AG04450 (cell line): ENCODE measurements around the gene PDE6H. TPM values are rescaled to one million over a fixed set of nuclear protein-coding genes. Genes with fewer than 3 reads are reported as not detected.

ENCODE experiments used
- CTCF ChIA-PET: fragments of 300-600, 350-600 bp; formaldehyde crosslinking; extraction: SDS; loops from one replicate; lab custom pipeline; 2022; ENCODE audit warnings: antibody characterized with exemption, inconsistent platforms; lab: Charles Lee
- POLR2A ChIA-PET: fragments of 350-600 bp; formaldehyde crosslinking; extraction: SDS; loops from one replicate; lab custom pipeline; 2021; ENCODE audit warnings: antibody characterized with exemption, inconsistent platforms; lab: Yijun Ruan, JAX
- DNase-seq: peaks from one replicate; pipeline ENCODE4 v3.0.0-alpha.2; 2011; ENCODE audit warnings: low read depth, low spot score
- H3K27ac ChIP-seq: one replicate; pipeline ENCODE4 v1.5.1; 2012; ENCODE audit warnings: low read depth, low read length, control low read depth
- H3K27me3 ChIP-seq: one replicate; pipeline ENCODE4 v1.6.0; 2012; ENCODE audit warnings: low read length; ENCODE audit not compliant: control insufficient read depth, insufficient read depth
- H3K4me3 ChIP-seq: 2 replicates; pipeline ENCODE4 v1.5.1; 2011; ENCODE audit warnings: mild to moderate bottlenecking, low read depth, low read length, control low read depth
- H3K9me3 ChIP-seq: 2 replicates; pipeline ENCODE4 v1.5.1; 2012; ENCODE audit warnings: low read length; ENCODE audit not compliant: control insufficient read depth, insufficient read depth
- polyA plus RNA-seq: library from polyadenylated mRNA; depleted of rRNA; stranded (reverse); fragments of >200 nt; gene quantifications from 2 replicates; pipeline ENCODE4 v1.2.3, GENCODE V29; 2011
- TF ChIP-seq, protein P1 (sequence below): IDR thresholded peaks from 2 replicates; pipeline ENCODE4 v1.5.1; 2011; ENCODE audit warnings: low read depth, low read length, control low read depth, inconsistent platforms

PDE6H gene
- polyA plus RNA-seq, 1 experiment, result not detected

DNA sequence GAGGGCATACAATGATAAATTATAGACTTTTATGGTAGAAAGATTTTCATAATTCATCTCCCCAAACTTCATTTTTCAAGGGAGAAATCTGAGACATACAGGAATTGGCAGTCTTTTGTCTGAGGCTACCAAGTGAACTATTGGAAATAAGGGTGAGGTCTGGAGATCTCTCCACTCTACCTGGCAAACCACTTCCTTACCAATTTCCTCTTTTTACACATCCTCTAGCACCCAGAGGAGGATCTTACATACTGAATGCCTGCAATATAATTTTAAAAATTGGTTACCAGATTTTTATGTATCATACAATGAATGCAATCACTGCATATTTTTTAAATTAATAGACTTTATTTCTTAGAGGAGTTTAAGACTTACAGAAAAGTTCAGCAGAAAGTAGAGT lies 6.6 kb downstream of the PDE6H start:
- ChIA-PET CTCF (no interaction called here), POLR2A (no interaction called here)
- no peak for DNase-seq
- H3K9me3 ChIP-seq, result no peaks in the 10 kb centered on the region
- TF ChIP-seq, protein P1, sequence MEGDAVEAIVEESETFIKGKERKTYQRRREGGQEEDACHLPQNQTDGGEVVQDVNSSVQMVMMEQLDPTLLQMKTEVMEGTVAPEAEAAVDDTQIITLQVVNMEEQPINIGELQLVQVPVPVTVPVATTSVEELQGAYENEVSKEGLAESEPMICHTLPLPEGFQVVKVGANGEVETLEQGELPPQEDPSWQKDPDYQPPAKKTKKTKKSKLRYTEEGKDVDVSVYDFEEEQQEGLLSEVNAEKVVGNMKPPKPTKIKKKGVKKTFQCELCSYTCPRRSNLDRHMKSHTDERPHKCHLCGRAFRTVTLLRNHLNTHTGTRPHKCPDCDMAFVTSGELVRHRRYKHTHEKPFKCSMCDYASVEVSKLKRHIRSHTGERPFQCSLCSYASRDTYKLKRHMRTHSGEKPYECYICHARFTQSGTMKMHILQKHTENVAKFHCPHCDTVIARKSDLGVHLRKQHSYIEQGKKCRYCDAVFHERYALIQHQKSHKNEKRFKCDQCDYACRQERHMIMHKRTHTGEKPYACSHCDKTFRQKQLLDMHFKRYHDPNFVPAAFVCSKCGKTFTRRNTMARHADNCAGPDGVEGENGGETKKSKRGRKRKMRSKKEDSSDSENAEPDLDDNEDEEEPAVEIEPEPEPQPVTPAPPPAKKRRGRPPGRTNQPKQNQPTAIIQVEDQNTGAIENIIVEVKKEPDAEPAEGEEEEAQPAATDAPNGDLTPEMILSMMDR, result no peak
- H3K27me3 ChIP-seq, result no peaks in the 10 kb centered on the region
- no peak overlapping the region for H3K4me3 ChIP-seq
- no peak overlapping the region for H3K27ac ChIP-seq

DNA sequence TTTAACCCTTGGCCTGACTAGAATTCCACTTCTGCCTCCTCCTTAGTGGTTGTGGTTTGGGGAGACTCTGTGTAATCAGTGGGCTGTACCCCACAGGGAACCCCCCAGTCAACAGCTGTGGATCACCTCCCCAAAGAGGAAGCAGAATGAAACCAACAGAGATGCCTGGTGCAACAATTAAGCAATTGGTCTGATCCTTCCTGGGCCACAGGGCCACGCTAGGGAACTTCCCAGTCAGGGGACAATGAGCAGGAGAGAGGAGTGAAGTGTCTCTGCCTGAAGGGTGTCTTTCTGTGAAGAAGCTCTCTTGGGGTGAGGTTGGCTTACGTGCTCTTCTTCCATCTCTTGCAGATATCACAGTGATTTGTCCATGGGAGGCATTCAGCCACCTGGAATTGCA lies 8.2 kb downstream of the PDE6H start:
- no peak for DNase-seq
- no peak overlapping the region for H3K4me3 ChIP-seq
- H3K9me3 ChIP-seq, result no peaks in the 10 kb centered on the region
- POLR2A ChIA-PET, result no interaction called here
- TF ChIP-seq, protein P1, result no peak
- H3K27me3 ChIP-seq, result no peaks in the 10 kb centered on the region
- no peak overlapping the region for H3K27ac ChIP-seq
- CTCF ChIA-PET, result interaction anchor here (0.8 to 2.5 kb wide), 2 partner anchors 14 to 135 kb away, joined by 3 to 6 read pairs; no protein-coding TSS in a partner anchor

DNA sequence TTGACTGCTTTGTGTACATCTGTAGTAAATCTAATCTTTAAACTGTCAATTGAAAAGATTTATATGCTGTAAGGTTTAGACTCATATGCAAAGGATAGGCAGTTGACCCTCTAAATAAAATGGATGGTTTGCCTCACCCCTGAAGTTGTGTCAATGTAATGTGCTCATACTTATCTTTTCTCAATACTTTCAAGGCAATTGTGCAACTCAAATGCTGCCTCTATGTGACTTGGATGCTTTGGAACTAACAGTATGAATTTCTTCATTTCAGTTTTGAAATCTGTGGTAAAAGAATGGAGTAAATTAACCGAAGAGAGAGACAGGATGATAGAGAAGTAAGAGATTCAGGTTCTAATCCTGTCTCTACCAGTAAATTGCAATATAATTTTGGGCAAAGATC lies 9.7 kb downstream of the PDE6H start:
- Histone ChIP-seq H3K4me3 (no peak overlapping the region), H3K9me3 (no peaks in the 10 kb centered on the region), H3K27me3 (no peaks in the 10 kb centered on the region), H3K27ac (no peak overlapping the region)
- TF ChIP-seq, protein P1, result no peak
- no peak for DNase-seq
- ChIA-PET POLR2A (no interaction called here), CTCF (no interaction called here)

DNA sequence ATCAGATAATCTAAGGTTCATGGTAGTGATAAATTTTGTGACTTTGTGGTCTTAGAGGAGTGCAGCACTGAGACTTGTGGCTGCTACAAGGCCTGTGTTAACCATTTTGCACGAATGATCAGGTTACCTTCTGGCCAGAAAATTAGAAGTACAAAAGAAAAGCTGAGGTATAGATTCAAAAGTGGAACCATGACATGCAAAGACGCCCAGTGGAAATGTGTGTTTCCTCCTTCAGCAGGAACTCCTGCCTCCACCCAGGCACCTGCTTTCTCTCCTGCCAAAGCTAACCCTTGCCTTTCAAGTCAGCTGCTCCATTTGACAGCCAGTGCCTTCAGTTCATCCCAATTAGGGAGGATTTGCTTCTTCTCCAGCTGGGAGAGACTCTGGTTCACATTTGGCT lies 10.1 kb downstream of the PDE6H start:
- POLR2A ChIA-PET, result no interaction called here
- CTCF ChIA-PET, result no interaction called here
- Histone ChIP-seq H3K4me3 (no peak overlapping the region), H3K9me3 (no peaks in the 10 kb centered on the region), H3K27ac (no peak overlapping the region), H3K27me3 (no peaks in the 10 kb centered on the region)
- no peak for DNase-seq
- TF ChIP-seq, protein P1, result no peak

DNA sequence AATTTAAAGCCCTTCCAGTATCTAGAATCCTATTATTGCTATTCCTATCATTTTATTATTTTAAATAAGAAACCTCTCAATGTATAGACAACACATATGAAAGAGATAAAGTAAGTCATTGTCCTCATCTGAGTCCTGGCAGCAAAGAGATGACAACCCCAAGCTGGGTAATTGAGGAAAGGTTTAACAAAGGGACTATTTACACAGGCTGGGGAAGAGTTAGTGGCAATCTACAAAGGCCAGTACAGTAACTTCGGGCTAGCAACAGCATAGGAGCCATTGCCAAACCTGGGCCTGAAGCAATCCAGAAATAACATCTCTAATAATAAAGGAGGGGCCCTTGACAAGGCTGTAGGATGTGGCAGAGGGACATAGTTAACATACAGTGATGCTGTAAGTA lies 11.2 kb downstream of the PDE6H start:
- CTCF ChIA-PET, result interaction anchor here (0.6 to 0.7 kb wide), 2 partner anchors 138 to 825 kb away, joined by 3 to 4 read pairs; no protein-coding TSS in a partner anchor
- no peak for DNase-seq
- POLR2A ChIA-PET, result no interaction called here
- no peaks in the 10 kb centered on the region for H3K27me3 ChIP-seq
- no peak overlapping the region for H3K27ac ChIP-seq
- TF ChIP-seq, protein P1, result no peak
- no peak overlapping the region for H3K4me3 ChIP-seq
- H3K9me3 ChIP-seq, result no peaks in the 10 kb centered on the region
